Calu3 (cell line): ENCODE results near the gene GLI3. TPM values are rescaled to one million over a fixed set of nuclear protein-coding genes. Genes with fewer than 3 reads are reported as not detected.

Experiments
- BruUV-seq: library from RNA; stranded (reverse); fragments of 400-500 nt; replicated peaks from 2 replicates; lab custom pipeline; 2021; lab: Mats Ljungman, UMichigan
- CTCF ChIA-PET: fragments of 300-600 bp; sonication (Branson Sonifier 250); formaldehyde crosslinking; loops from one replicate; lab custom pipeline; 2022; ENCODE audit warnings: antibody characterized with exemption; lab: Charles Lee
- DNase-seq: peaks from one replicate; pipeline ENCODE4 v3.0.0; 2022
- H3K27ac Mint-ChIP-seq: one replicate; pipeline ENCODE4 v1.8.0; 2022; ENCODE audit warnings: mixed read lengths; ENCODE audit not compliant: unreplicated experiment
- H3K27me3 Mint-ChIP-seq: one replicate; pipeline ENCODE4 v1.8.0; 2022; ENCODE audit warnings: mixed read lengths; ENCODE audit not compliant: unreplicated experiment
- H3K36me3 Mint-ChIP-seq: one replicate; pipeline ENCODE4 v1.8.0; 2022; ENCODE audit warnings: mild to moderate bottlenecking, moderate library complexity, mixed read lengths; ENCODE audit not compliant: insufficient read depth, unreplicated experiment
- H3K4me1 Mint-ChIP-seq: one replicate; pipeline ENCODE4 v1.8.0; 2022; ENCODE audit warnings: mild to moderate bottlenecking, low read depth, mixed read lengths; ENCODE audit not compliant: unreplicated experiment
- H3K4me3 Mint-ChIP-seq: one replicate; pipeline ENCODE4 v1.8.0; 2022; ENCODE audit warnings: mild to moderate bottlenecking, low read depth, moderate library complexity, mixed read lengths; ENCODE audit not compliant: unreplicated experiment
- H3K9me3 Mint-ChIP-seq: one replicate; pipeline ENCODE4 v1.8.0; 2022; ENCODE audit warnings: low read depth, mixed read lengths; ENCODE audit not compliant: unreplicated experiment
- CTCF ChIP-seq: fragments of 200-600 bp; IDR thresholded peaks from one replicate; pipeline ENCODE4 v1.8.0; 2022; ENCODE audit warnings: antibody characterized with exemption; ENCODE audit not compliant: unreplicated experiment
- intact Hi-C: fragments of 100-400 bp; cut with micrococcal nuclease; formaldehyde crosslinking; loops from one replicate; pipeline ENCODE4 v1.10.0; 2022; ENCODE audit not compliant: unreplicated experiment
- total RNA-seq: library from RNA; stranded (reverse); gene quantifications from 2 replicates; pipeline ENCODE4 v1.2.3, GENCODE V29; 2022

The GLI3 gene
- total RNA-seq, 1 experiment from 2014 or later = not detected

- intact Hi-C loops = no loop called here
- DNase-seq = no peak
- BruUV-seq = no TSS peak
- H3K9me3 Mint-ChIP-seq = no peaks in the 10 kb centered on the region
- H3K27me3 Mint-ChIP-seq = peaks cover 68% of the 10 kb centered on the region
- no peak overlapping the region for H3K4me3 Mint-ChIP-seq
- H3K4me1 Mint-ChIP-seq = no peaks in the 10 kb centered on the region
- no peak overlapping the region for H3K27ac Mint-ChIP-seq
- CTCF ChIA-PET = interaction anchor here (0.6 kb wide), 1 partner anchor 1362 kb away, joined by 4 read pairs; no protein-coding TSS in a partner anchor
- TF ChIP-seq CTCF = no peak
- no peaks in the 10 kb centered on the region for H3K36me3 Mint-ChIP-seq
Measured at GRCh38 chr7:41928166-41928565, 308.8 kb downstream of the GLI3 start.

- intact Hi-C loops = no loop called here
- no peak overlapping the region for H3K4me3 Mint-ChIP-seq
- CTCF ChIA-PET = no interaction called here
- H3K27me3 Mint-ChIP-seq = peaks cover 68% of the 10 kb centered on the region
- H3K4me1 Mint-ChIP-seq = no peaks in the 10 kb centered on the region
- H3K36me3 Mint-ChIP-seq = no peaks in the 10 kb centered on the region
- H3K9me3 Mint-ChIP-seq = no peaks in the 10 kb centered on the region
- no peak overlapping the region for H3K27ac Mint-ChIP-seq
- no TSS peak for BruUV-seq
- DNase-seq = no peak
- no peak for TF ChIP-seq CTCF
Measured at GRCh38 chr7:41927380-41927779, 309.6 kb downstream of the GLI3 start.

GRCh38 chr7:41925946-41926345 lies 311.1 kb downstream of the GLI3 start:
- DNase-seq = no peak
- no TSS peak for BruUV-seq
- no peak for TF ChIP-seq CTCF
- H3K36me3 Mint-ChIP-seq = no peaks in the 10 kb centered on the region
- intact Hi-C loops = no loop called here
- peaks cover 68% of the 10 kb centered on the region for H3K27me3 Mint-ChIP-seq
- CTCF ChIA-PET = no interaction called here
- H3K27ac Mint-ChIP-seq = no peak overlapping the region
- no peak overlapping the region for H3K4me3 Mint-ChIP-seq
- no peaks in the 10 kb centered on the region for H3K9me3 Mint-ChIP-seq
- no peaks in the 10 kb centered on the region for H3K4me1 Mint-ChIP-seq

GRCh38 chr7:41924796-41925195 lies 312.2 kb downstream of the GLI3 start:
- Mint-ChIP-seq H3K4me1 (no peaks in the 10 kb centered on the region), H3K4me3 (no peak overlapping the region), H3K36me3 (no peaks in the 10 kb centered on the region), H3K27me3 (peaks cover 70% of the 10 kb centered on the region), H3K9me3 (no peaks in the 10 kb centered on the region), H3K27ac (no peak overlapping the region)
- DNase-seq = no peak
- no peak for TF ChIP-seq CTCF
- CTCF ChIA-PET = no interaction called here
- intact Hi-C loops = no loop called here
- BruUV-seq = no TSS peak
